T47D (cell line): Measurements from ENCODE around the gene MLLT3.
A peak's percentile ranks its signal among the peaks of the same experiment; 100 is the strongest.

Source experiments
- DNase-seq, 2 experiments: peaks; one replicate each; pipeline versions ENCODE4 v3.0.0 to v3.0.0-alpha.2; 2011 to 2012; ENCODE audit warnings: low read depth in 1 of 2, low spot score in 1 of 2
- JUND ChIP-seq: IDR thresholded peaks from 2 replicates; pipeline ENCODE4 v1.6.1; 2012; ENCODE audit warnings: low read depth
- in situ Hi-C: cut with HindIII; loops from 2 replicates; pipeline ENCODE4 v1.10.0; 2016; ENCODE audit warnings: low sequenced_read_pairs, low pct_unique_long_range_greater_than_20kb

Gene MLLT3

GRCh38 chr9:20573023-20573422, 49.3 kb downstream of the MLLT3 start:
- TF ChIP-seq JUND, result no peak
- in situ Hi-C loops, result no loop called here
- DNase-seq, result no peak

- no peak for TF ChIP-seq JUND
- in situ Hi-C loops, result no loop called here
- DNase-seq, result no peak
Measured at GRCh38 chr9:20570756-20571155, 51.5 kb downstream of the MLLT3 start.

DNA sequence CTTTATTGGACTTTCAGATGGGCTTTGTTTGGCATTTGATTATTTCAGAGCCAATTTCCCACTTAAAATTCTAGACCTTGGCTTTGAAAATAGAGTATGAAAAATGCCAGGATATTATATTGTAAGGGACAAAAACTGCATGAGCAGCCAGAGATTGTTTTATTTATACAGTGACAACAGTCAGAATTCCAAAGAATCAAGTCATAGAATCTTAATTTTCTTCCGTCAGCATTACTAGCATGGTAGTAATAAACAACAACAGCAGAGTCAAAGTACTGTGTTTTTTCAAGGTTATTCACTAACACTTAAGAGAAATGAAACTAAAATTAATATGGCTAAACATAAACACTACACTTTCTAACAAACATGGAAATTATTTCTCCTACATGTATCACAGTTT, 52.2 kb downstream of the MLLT3 start:
- in situ Hi-C loops, result no loop called here
- DNase-seq, result no peak
- TF ChIP-seq JUND, result no peak

GRCh38 chr9:20569525-20569924, 52.8 kb downstream of the MLLT3 start:
- peak; percentile 17 to 32 for DNase-seq
- in situ Hi-C loops, result no loop called here
- TF ChIP-seq JUND, result no peak

- no peak for DNase-seq
- TF ChIP-seq JUND, result no peak
- in situ Hi-C loops, result no loop called here
Measured at GRCh38 chr9:20568400-20568799, 53.9 kb downstream of the MLLT3 start.

- no peak for DNase-seq
- in situ Hi-C loops, result no loop called here
- no peak for TF ChIP-seq JUND
Measured at GRCh38 chr9:20566401-20566800, 55.9 kb downstream of the MLLT3 start.

DNA sequence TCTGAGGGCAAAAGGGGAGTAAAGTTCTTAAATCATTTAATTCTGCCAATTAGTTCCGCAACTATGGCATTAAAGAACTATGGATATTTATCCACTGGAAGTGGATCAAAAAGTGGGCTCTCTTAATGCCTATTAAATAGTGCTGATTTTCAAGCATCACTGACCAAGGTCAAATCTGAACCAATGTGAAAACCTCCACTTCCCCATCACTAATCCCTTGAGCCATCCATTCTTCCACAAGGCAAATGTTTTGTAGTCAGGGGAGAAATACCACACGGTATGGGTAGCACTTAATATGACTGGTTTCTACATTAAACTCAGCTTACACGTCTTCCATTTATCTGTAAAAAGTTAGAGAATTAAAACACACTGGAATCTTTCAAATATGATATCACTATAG, 57.6 kb downstream of the MLLT3 start:
- DNase-seq, result no peak
- in situ Hi-C loops, result no loop called here
- no peak for TF ChIP-seq JUND

GRCh38 chr9:20563917-20564316, 58.4 kb downstream of the MLLT3 start:
- in situ Hi-C loops, result no loop called here
- no peak for TF ChIP-seq JUND
- DNase-seq, result no peak

- no peak for TF ChIP-seq JUND
- in situ Hi-C loops, result no loop called here
- no peak for DNase-seq
Measured at GRCh38 chr9:20562051-20562450, 60.2 kb downstream of the MLLT3 start.

DNA sequence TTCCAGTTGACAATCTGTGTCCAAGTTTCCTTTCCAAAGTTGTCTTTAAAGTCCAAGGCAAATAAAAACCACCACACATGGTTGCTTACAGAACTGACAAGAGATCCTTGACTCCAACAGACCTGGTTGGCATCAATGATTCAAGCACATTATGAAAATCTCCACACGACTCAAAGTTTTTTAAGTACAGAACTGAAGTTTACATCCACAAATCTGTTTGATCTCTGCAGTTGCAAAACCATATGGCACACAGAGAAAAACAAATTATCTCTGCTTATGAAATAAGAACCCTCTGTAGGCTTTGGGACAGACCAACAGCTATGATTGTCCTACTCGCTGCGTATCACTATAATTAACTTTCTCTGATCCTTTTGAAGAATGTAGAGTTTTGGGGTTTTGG, 60.8 kb downstream of the MLLT3 start:
- DNase-seq, result no peak
- no peak for TF ChIP-seq JUND
- in situ Hi-C loops, result no loop called here

DNA sequence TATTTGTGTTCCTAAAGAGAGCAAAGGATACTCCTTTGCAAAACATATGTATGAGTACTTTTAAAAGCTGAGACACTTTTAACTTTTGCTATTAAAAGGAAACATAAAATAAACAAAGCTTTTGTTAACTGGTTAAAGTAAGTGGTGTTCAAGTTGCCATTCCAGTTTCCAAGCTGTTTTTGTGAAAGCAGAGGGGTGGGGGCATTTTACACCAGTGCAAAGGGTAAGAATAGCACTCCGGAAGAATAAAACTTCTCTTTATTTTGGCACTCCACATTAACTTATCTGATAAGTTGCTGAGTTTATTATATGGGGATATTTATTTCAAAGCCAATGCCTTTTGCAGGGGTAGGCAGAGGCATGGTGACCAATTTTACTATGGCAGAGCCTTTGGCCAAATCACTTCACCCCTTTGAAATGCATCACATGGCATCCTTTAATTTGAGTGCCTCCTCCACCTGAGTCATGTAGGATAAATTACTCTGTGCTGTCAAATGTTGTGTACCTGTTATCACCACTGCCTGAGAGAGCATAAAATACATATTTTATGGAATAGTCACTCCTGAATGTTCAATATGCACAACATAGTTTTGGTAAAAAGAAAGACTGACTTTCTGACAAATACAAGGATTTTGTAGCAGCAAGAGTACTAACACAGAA, 62.9 kb downstream of the MLLT3 start:
- no peak for TF ChIP-seq JUND
- in situ Hi-C loops, result no loop called here
- no peak for DNase-seq

DNA sequence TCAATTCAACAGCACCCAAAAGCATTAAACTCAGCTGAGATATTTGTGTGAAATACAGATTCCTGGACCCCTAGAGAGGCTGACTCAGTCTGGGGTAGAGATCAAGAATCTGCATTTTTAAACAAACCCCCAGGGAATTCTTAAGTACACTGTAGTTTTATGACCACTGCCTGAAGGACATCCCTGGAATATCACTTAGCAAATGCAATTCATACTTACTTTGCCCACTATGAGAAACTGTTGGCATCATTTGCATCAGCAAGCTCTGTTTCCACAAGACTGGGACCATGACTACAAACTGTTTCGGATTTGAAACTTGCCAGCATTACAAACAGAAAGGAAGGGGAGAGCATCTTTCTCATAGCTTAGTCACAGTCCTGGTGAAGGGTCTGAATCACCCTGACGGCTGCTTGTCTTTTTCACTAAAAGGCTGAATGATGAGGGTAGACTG, 63.7 kb downstream of the MLLT3 start:
- DNase-seq, result no peak
- TF ChIP-seq JUND, result no peak
- in situ Hi-C loops, result no loop called here

- DNase-seq, result no peak
- TF ChIP-seq JUND, result no peak
- in situ Hi-C loops, result no loop called here
Measured at GRCh38 chr9:20557890-20558565, 64.3 kb downstream of the MLLT3 start.

- TF ChIP-seq JUND, result no peak
- in situ Hi-C loops, result no loop called here
- no peak for DNase-seq
Measured at GRCh38 chr9:20557285-20557684, 65.0 kb downstream of the MLLT3 start.
